ENCODE results near the gene MRPL18. TPM values are rescaled to one million over a fixed set of nuclear protein-coding genes. Genes with fewer than 3 reads are reported as not detected.

The MRPL18 gene
- polyA plus RNA-seq, 1 donor = 64.4 TPM

DNA sequence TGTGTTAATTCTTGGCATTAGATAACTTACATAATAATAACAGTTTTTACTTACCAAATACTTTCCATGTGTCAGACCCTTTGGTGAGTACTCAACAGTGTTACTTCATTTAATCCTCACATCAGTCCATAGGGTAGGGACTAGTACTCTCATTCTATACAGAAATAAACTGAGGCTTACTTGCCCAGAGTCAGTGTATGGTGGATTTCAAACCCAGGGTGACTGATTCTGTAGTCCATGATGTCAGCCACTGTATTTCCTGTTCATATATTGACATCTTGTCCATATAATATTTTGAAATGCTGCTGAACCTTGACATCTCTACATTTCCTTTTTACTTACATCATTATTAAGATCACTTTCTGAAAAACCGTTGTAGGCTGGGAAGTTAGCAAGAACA lies 7.3 kb downstream of the MRPL18 start:
- no peak for DNase-seq
- Histone ChIP-seq H3K27ac (ENCODE audit: low read length) (no peak overlapping the region), H3K4me1 (ENCODE audit: control insufficient read depth, insufficient read depth, low read length) (peaks cover 12% of the 10 kb centered on the region), H3K9me3 (ENCODE audit: control insufficient read depth, low read depth, low read length) (peaks cover 6% of the 10 kb centered on the region), H3K4me3 (ENCODE audit: low read length) (no peak overlapping the region), H3K27me3 (ENCODE audit: control insufficient read depth, insufficient read depth, low read length) (no peaks in the 10 kb centered on the region), H3K36me3 (ENCODE audit: control insufficient read depth, insufficient read depth, low read length) (peaks cover 43% of the 10 kb centered on the region)
- 20% methylated on average over 1 of the region's 1 CpG for WGBS (ENCODE audit: insufficient coverage, low lambda C conversion rate)

DNA sequence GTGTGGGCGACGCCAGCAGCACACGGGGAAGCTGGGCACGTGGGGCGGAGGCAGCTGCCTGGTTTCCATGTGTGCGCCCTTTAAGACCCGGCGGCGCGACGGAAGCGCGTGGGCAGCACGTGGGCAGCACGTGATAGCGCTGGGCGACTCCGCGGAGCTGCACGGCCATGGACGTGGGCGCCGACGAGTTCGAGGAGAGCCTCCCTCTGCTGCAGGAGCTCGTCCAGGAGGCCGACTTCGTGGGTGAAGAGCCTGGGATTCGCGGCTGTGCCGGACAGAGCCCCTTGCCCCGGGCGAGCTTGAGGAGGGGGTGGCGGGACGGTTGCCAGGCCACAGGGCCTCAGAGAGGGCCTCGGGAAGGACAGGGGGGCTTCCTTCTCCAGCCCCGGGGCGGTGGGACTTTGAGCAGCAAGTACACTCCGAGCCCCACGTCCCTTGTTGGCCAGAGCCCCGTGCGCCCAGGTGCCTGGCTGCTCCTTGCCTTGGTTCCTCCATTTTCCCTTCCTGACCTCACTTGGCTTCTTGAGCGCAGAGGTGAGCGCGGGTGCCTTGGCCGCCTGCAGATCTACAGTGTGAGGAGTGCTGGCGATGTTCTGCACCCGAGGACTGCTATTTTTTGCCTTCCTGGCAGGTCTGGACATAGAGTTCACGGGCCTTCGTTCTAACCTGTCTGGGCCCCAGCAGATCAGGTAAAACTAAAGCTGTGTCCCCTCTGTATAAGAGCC lies 10.0 kb downstream of the MRPL18 start, which contains the start of gene PNLDC1:
TSS of gene PNLDC1 (plus strand) at position 136 of the 725 bp plus-strand sequence. CDS start at position 168, 32 bp downstream.
- H3K27ac ChIP-seq (ENCODE audit: low read length) = no peak within 1 kb of the TSS
- H3K9me3 ChIP-seq (ENCODE audit: control insufficient read depth, low read depth, low read length) = peaks cover 6% of the 10 kb centered on the region
- H3K27me3 ChIP-seq (ENCODE audit: control insufficient read depth, insufficient read depth, low read length) = no peaks in the 10 kb centered on the region
- H3K36me3 ChIP-seq (ENCODE audit: control insufficient read depth, insufficient read depth, low read length) = peaks cover 33% of the 10 kb centered on the region
- no peak for DNase-seq
- peaks cover 3% of the 10 kb centered on the region for H3K4me1 ChIP-seq (ENCODE audit: control insufficient read depth, insufficient read depth, low read length)
- H3K4me3 ChIP-seq (ENCODE audit: low read length) = no peak within 1 kb of the TSS
- WGBS (ENCODE audit: insufficient coverage, low lambda C conversion rate) = no CpG with 5 or more reads among the region's 50 CpGs

DNA sequence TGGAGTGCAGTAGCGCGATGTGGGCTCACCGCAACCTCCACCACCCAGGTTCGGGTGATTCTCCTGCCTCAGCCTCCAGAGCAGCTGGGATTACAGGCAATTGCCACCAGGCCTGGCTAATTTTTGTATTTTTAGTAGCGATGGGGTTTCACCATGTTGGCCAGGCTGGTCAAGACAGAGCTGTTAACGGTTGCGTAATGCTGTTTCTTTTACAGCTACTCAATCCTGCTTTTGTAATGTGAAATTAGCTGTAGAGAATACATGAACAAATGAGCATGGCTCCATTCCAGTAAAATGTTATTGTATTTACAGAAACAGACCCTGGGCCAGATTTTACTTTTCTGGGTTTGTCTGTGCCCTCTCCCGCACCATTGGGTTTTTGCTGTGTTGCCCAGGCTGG lies 11.7 kb downstream of the MRPL18 start:
- Histone ChIP-seq H3K4me1 (ENCODE audit: control insufficient read depth, insufficient read depth, low read length) (peaks cover 16% of the 10 kb centered on the region), H3K27me3 (ENCODE audit: control insufficient read depth, insufficient read depth, low read length) (no peaks in the 10 kb centered on the region), H3K4me3 (ENCODE audit: low read length) (no peak overlapping the region), H3K9me3 (ENCODE audit: control insufficient read depth, low read depth, low read length) (peaks cover 6% of the 10 kb centered on the region), H3K27ac (ENCODE audit: low read length) (peak overlapping the region; percentile 41), H3K36me3 (ENCODE audit: control insufficient read depth, insufficient read depth, low read length) (peaks cover 26% of the 10 kb centered on the region)
- DNase-seq = peak in 1 of 2 donors; percentile 5
- WGBS (ENCODE audit: insufficient coverage, low lambda C conversion rate) = 80% methylated on average over 1 of the region's 8 CpGs

DNA sequence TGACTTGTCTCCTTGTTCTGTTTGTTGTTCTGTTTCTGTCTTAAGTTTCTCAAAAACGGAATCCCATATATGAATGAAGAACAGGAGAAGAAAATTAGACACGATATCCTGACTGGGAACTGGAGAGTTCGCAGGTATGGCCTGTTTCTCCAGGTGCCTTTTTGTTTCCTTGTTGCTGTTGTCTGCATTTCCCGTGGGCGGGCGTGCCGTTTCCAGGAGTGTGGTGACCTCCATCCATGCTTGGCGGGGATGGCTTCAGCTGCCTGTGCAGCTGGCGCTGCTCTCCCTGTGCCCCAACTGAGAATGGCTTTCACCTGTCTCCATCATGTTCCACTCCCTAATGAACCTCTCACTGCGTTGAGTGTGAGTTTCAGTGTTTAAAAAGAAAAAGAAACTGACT lies 14.2 kb downstream of the MRPL18 start:
- Histone ChIP-seq H3K9me3 (ENCODE audit: control insufficient read depth, low read depth, low read length) (peaks cover 6% of the 10 kb centered on the region), H3K27me3 (ENCODE audit: control insufficient read depth, insufficient read depth, low read length) (no peaks in the 10 kb centered on the region), H3K27ac (ENCODE audit: low read length) (no peak overlapping the region), H3K4me3 (ENCODE audit: low read length) (no peak overlapping the region), H3K36me3 (ENCODE audit: control insufficient read depth, insufficient read depth, low read length) (peaks cover 4% of the 10 kb centered on the region), H3K4me1 (ENCODE audit: control insufficient read depth, insufficient read depth, low read length) (peaks cover 23% of the 10 kb centered on the region)
- peak in 1 of 2 donors; percentile 13 for DNase-seq
- 100% methylated on average over 1 of the region's 10 CpGs for WGBS (ENCODE audit: insufficient coverage, low lambda C conversion rate)

DNA sequence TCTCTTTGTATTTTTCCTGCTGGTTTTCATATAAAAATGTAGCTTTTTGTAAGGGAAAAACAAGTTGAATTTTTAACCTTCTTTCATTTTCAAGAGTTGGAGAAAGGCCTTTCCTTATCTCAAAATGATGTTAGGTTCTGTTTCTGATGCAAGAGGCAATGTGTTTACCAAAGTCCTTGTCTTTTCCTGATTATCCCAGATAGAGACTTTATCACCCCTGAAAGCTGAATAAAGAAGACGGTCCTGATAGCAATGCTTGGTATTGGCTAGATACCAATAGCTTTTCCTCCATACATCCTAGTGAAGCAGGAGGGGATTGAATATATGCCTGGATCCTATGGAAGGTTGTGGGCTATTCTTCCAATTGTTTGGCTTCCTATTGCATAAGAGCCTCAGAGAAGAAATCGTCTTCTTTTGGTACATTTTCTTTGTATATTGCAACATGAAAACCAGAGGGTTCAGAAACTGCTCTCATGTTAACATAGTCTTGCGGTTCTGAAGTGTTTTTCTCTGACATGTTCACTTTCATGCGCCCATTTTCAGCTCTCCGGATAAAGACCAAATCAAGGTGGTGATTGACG lies 15.3 kb downstream of the MRPL18 start:
- Histone ChIP-seq H3K27ac (ENCODE audit: low read length) (peak overlapping the region; percentile 89), H3K36me3 (ENCODE audit: control insufficient read depth, insufficient read depth, low read length) (no peaks in the 10 kb centered on the region), H3K4me3 (ENCODE audit: low read length) (no peak overlapping the region), H3K9me3 (ENCODE audit: control insufficient read depth, low read depth, low read length) (no peaks in the 10 kb centered on the region), H3K27me3 (ENCODE audit: control insufficient read depth, insufficient read depth, low read length) (no peaks in the 10 kb centered on the region), H3K4me1 (ENCODE audit: control insufficient read depth, insufficient read depth, low read length) (peaks cover 23% of the 10 kb centered on the region)
- WGBS (ENCODE audit: insufficient coverage, low lambda C conversion rate) = 33% methylated on average over 1 of the region's 6 CpGs
- peak in 1 of 2 donors; percentile 59 for DNase-seq

DNA sequence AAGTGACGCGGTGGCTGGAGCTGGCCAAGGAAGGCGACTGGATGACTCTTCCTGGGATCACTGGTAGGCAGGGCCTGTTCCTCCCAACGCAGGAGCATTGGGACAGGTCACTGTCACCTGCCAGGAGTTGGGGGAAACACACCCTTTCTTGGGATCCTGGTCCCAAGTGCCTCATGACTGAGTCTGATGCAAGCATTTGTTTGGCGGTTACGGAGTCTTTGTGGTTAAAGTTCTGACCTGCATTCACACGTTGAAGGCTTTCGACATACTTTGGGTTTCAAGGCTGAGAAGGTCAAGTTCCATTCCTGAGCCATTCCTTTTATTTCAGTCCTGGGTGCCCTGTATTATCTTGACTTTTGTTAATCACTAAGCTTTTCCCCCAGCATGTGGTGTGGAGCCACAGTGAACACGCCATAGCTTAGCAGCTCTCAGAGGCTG lies 15.8 kb downstream of the MRPL18 start:
- H3K4me3 ChIP-seq (ENCODE audit: low read length) = no peak overlapping the region
- WGBS (ENCODE audit: insufficient coverage, low lambda C conversion rate) = no CpG with 5 or more reads among the region's 9 CpGs
- peak; percentile 90 to 96 for DNase-seq
- H3K4me1 ChIP-seq (ENCODE audit: control insufficient read depth, insufficient read depth, low read length) = peaks cover 23% of the 10 kb centered on the region
- H3K27me3 ChIP-seq (ENCODE audit: control insufficient read depth, insufficient read depth, low read length) = no peaks in the 10 kb centered on the region
- no peaks in the 10 kb centered on the region for H3K36me3 ChIP-seq (ENCODE audit: control insufficient read depth, insufficient read depth, low read length)
- H3K9me3 ChIP-seq (ENCODE audit: control insufficient read depth, low read depth, low read length) = no peaks in the 10 kb centered on the region
- peak overlapping the region; percentile 89 for H3K27ac ChIP-seq (ENCODE audit: low read length)

DNA sequence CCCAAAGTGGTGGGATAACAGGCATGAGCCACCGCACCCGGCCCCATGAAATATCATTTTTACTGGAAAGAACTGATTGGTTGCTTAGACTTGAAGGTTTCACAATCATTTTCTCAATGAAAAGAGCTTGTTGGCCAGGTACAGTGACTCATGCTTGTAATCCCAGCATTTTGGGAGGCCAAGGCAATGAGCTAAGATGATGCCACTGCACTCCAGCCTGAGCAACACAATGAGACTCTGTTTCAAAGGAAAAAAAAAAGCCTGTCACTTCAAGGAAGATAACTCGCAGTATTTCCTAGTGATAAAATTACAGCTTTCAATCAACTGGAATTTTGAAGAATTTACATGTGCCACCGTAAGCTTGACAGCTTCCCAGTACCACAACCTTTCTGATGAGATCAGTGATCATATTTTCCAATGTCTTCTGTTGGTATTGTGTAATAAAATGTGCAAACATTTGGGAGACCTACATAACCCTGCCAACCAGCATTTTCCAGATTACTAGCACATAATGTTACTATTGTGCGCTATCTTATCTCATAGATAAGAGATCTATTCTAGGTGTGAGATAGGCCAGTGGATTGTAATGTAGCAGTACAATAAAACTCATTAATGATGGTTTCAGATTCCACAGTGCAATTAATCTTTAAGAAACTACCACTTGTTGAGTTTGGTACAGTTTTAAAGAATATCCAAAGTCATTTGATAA lies 17.0 kb downstream of the MRPL18 start:
- Histone ChIP-seq H3K9me3 (ENCODE audit: control insufficient read depth, low read depth, low read length) (no peaks in the 10 kb centered on the region), H3K27ac (ENCODE audit: low read length) (peak overlapping the region; percentile 83), H3K4me1 (ENCODE audit: control insufficient read depth, insufficient read depth, low read length) (peaks cover 21% of the 10 kb centered on the region), H3K27me3 (ENCODE audit: control insufficient read depth, insufficient read depth, low read length) (no peaks in the 10 kb centered on the region), H3K36me3 (ENCODE audit: control insufficient read depth, insufficient read depth, low read length) (no peaks in the 10 kb centered on the region), H3K4me3 (ENCODE audit: low read length) (no peak overlapping the region)
- DNase-seq = peak; percentile 62 to 81
- WGBS (ENCODE audit: insufficient coverage, low lambda C conversion rate) = no CpG with 5 or more reads among the region's 5 CpGs

DNA sequence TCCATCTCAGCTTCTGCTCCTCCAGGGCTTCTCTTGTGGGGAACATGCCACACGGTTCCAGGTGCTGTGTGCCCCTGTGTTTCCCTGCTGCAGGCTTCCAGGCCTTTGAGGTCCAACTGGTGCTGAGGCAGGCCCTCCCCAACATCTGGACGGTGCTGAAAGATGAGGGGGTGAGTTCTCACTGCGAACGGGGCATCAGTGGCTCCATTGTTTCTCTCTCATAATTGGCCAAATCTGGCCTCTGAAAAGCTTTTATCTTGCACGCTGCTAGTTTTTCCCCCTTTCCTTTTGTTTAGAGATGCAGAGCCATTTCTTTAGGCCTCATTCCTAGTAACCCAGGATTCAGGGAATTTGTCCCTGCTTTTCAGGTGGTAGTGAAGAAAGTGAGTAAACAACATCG lies 18.4 kb downstream of the MRPL18 start:
- Histone ChIP-seq H3K9me3 (ENCODE audit: control insufficient read depth, low read depth, low read length) (no peaks in the 10 kb centered on the region), H3K27me3 (ENCODE audit: control insufficient read depth, insufficient read depth, low read length) (no peaks in the 10 kb centered on the region), H3K36me3 (ENCODE audit: control insufficient read depth, insufficient read depth, low read length) (no peaks in the 10 kb centered on the region), H3K27ac (ENCODE audit: low read length) (no peak overlapping the region), H3K4me1 (ENCODE audit: control insufficient read depth, insufficient read depth, low read length) (peaks cover 21% of the 10 kb centered on the region), H3K4me3 (ENCODE audit: low read length) (no peak overlapping the region)
- DNase-seq = no peak
- no CpG with 5 or more reads among the region's 6 CpGs for WGBS (ENCODE audit: insufficient coverage, low lambda C conversion rate)

DNA sequence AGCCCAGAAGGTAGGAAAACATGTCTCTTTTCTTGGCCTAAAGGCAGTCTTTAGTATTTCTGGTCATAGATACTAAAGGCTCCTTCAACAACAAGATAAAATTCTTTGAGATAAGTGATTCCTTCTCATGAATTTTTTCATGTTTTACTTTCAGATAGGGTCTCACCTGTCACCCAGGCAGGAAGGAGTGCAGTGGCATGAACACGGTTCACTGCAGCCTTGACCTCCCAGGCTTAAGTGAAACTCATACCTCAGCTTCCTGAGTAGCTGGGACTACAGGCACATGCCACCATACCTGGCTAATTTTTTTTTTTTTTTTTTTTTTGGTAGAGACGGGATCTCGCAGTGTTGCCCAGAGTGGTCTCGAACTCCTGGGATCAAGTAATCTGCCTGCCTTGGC lies 18.9 kb downstream of the MRPL18 start:
- no peaks in the 10 kb centered on the region for H3K27me3 ChIP-seq (ENCODE audit: control insufficient read depth, insufficient read depth, low read length)
- peaks cover 21% of the 10 kb centered on the region for H3K4me1 ChIP-seq (ENCODE audit: control insufficient read depth, insufficient read depth, low read length)
- H3K36me3 ChIP-seq (ENCODE audit: control insufficient read depth, insufficient read depth, low read length) = no peaks in the 10 kb centered on the region
- H3K27ac ChIP-seq (ENCODE audit: low read length) = no peak overlapping the region
- WGBS (ENCODE audit: insufficient coverage, low lambda C conversion rate) = no CpG with 5 or more reads among the region's 4 CpGs
- no peak overlapping the region for H3K4me3 ChIP-seq (ENCODE audit: low read length)
- H3K9me3 ChIP-seq (ENCODE audit: control insufficient read depth, low read depth, low read length) = no peaks in the 10 kb centered on the region
- no peak for DNase-seq

DNA sequence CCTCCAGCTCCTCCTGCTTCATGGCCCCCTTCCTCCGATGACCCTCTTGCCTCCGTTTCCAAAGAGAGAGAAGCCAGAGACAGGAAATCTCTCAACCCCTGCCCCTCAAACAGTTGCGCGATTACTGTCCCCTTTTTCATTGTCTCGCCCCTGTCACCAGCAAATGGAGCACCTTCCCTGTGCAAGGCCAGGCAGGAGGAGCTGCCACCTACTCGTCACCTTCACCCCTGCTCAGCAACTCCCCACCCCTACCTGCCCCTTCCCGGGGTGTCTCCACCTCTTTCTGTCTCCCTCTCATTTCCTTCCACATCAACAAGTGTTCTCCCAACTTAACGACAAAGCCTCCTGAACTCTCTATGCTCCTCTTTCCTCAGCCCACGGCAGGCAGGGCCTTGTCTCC lies 23.5 kb downstream of the MRPL18 start:
- 76% methylated on average over 4 of the region's 9 CpGs for WGBS (ENCODE audit: insufficient coverage, low lambda C conversion rate)
- H3K27ac ChIP-seq (ENCODE audit: low read length) = no peak overlapping the region
- no peaks in the 10 kb centered on the region for H3K27me3 ChIP-seq (ENCODE audit: control insufficient read depth, insufficient read depth, low read length)
- no peaks in the 10 kb centered on the region for H3K9me3 ChIP-seq (ENCODE audit: control insufficient read depth, low read depth, low read length)
- H3K4me3 ChIP-seq (ENCODE audit: low read length) = no peak overlapping the region
- no peak for DNase-seq
- H3K4me1 ChIP-seq (ENCODE audit: control insufficient read depth, insufficient read depth, low read length) = no peaks in the 10 kb centered on the region
- no peaks in the 10 kb centered on the region for H3K36me3 ChIP-seq (ENCODE audit: control insufficient read depth, insufficient read depth, low read length)

Measured in large intestine (tissue), 3 donors.